HepG2 (cell line): ENCODE results near the gene NRSN2. TPM values are rescaled to one million over a fixed set of nuclear protein-coding genes. Genes with fewer than 3 reads are reported as not detected.

Experiments
- CC2D1A ChIP-seq: sonication (generic); formaldehyde crosslinking; IDR thresholded peaks from 2 replicates; pipeline ENCODE4 v1.8.1; 2023; ENCODE audit warnings: mild to moderate bottlenecking, missing genetic modification reagents
- DZIP1 ChIP-seq: sonication (generic); formaldehyde crosslinking; IDR thresholded peaks from 2 replicates; pipeline ENCODE4 v1.5.0; 2020; ENCODE audit warnings: mild to moderate bottlenecking, missing genetic modification reagents
- EHMT2 ChIP-seq: fragments of 200-600 bp; sonication (generic); IDR thresholded peaks from 2 replicates; pipeline ENCODE4 v1.7.0; 2017; ENCODE audit warnings: antibody characterized with exemption, low read depth, low read length, borderline replicate concordance
- HMGXB3 ChIP-seq: sonication (generic); formaldehyde crosslinking; IDR thresholded peaks from 2 replicates; pipeline ENCODE4 v1.4.0; 2020; ENCODE audit warnings: missing genetic modification reagents, borderline replicate concordance
- HNF1A ChIP-seq, 2 experiments: sonication (generic) in 1 of 2; formaldehyde crosslinking in 1 of 2; IDR thresholded peaks; 2 replicates each; pipeline versions ENCODE4 v1.4.0 to v1.6.1; 2016 to 2020; ENCODE audit warnings: borderline replicate concordance in 1 of 2, low read depth in 1 of 2, mild to moderate bottlenecking in 1 of 2, missing genetic modification reagents in 1 of 2
- RAD21 ChIP-seq: fragments of 450-650 bp; formaldehyde crosslinking; IDR thresholded peaks from 2 replicates; pipeline ENCODE4 v1.5.0; 2020; ENCODE audit warnings: mild to moderate bottlenecking
- REXO4 ChIP-seq: sonication (generic); formaldehyde crosslinking; IDR thresholded peaks from 2 replicates; pipeline ENCODE4 v1.8.0; 2022; ENCODE audit warnings: missing genetic modification reagents, mild to moderate bottlenecking, borderline replicate concordance
- SALL2 ChIP-seq: sonication (generic); formaldehyde crosslinking; IDR thresholded peaks from 2 replicates; pipeline ENCODE4 v1.8.1; 2023; ENCODE audit warnings: mild to moderate bottlenecking, missing genetic modification reagents, inconsistent platforms
- ZNF749 ChIP-seq: sonication (generic); formaldehyde crosslinking; IDR thresholded peaks from 2 replicates; pipeline ENCODE4 v1.8.0; 2022; ENCODE audit warnings: mild to moderate bottlenecking, missing genetic modification reagents, moderate library complexity, borderline replicate concordance
- ZSCAN9 ChIP-seq: IDR thresholded peaks from 2 replicates; pipeline ENCODE4 v1.6.1; 2016; ENCODE audit warnings: borderline replicate concordance
- polyA plus RNA-seq, 8 experiments: library from polyadenylated mRNA; depleted of rRNA in 3 of 8; stranded (reverse) in 7 of 8; unstranded in 1 of 8; fragments of >200 nt; fragmentation: Illumina TruSeq in 4 of 8; extraction: Trizol in 4 of 8; gene quantifications; 2 replicates each; pipeline versions ENCODE4 v1.2.1 to v1.2.3, GENCODE V29; 2011 to 2016; ENCODE audit warnings: low read depth in 4 of 8, missing spikeins in 1 of 8, mixed read lengths in 1 of 8; ENCODE audit not compliant: insufficient read depth in 1 of 8
- total RNA-seq, 5 experiments: library from RNA; depleted of rRNA; stranded (reverse); fragments of >200 nt; fragmentation: Illumina TruSeq; extraction: Trizol; gene quantifications; 2 replicates each; pipeline ENCODE4 v1.2.3, GENCODE V29; 2016; ENCODE audit warnings: low read depth in 1 of 5
- TF ChIP-seq, protein P1 (sequence below): sonication (generic); formaldehyde crosslinking; IDR thresholded peaks from 2 replicates; pipeline ENCODE4 v1.8.0; 2022; ENCODE audit warnings: missing genetic modification reagents, mild to moderate bottlenecking, inconsistent platforms, borderline replicate concordance
- TF ChIP-seq, protein P2 (sequence below): sonication (generic); formaldehyde crosslinking; IDR thresholded peaks from 2 replicates; pipeline ENCODE4 v1.5.0; 2020; ENCODE audit warnings: mild to moderate bottlenecking, missing genetic modification reagents

The NRSN2 gene
- total and polyA plus RNA-seq, 2 of the 13 experiments (the other 11 are each of a cell fraction or from before 2014, with no cell fraction given): 32.3 to 49.4 TPM

GRCh38 chr20:371755-372542 lies 25.0 kb downstream of the NRSN2 start (continued):
- TF ChIP-seq HNF1A (IDR thresholded peaks at IDR 0.05; ENCODE audit: low read depth) (peak; percentile 83), HNF1A (CRISPR knock-in tag; IDR thresholded peaks at IDR 0.05; ENCODE audit: borderline replicate concordance) (peak; percentile 96), ZSCAN9 (peak; percentile 94; the same call in 1 of the 2 replicates), HMGXB3 (CRISPR knock-in tag) (peak; percentile 94), EHMT2 (peak; percentile 73; the same call in 1 of the 2 replicates), DZIP1 (CRISPR knock-in tag) (no peak), CC2D1A (CRISPR knock-in tag) (no peak), REXO4 (CRISPR knock-in tag) (no peak), SALL2 (CRISPR knock-in tag) (peak; percentile 99), ZNF749 (peak; percentile 85; the same call in 1 of the 2 replicates), RAD21 (CRISPR knock-in tag) (peak; percentile 81)
- TF ChIP-seq, protein P1, sequence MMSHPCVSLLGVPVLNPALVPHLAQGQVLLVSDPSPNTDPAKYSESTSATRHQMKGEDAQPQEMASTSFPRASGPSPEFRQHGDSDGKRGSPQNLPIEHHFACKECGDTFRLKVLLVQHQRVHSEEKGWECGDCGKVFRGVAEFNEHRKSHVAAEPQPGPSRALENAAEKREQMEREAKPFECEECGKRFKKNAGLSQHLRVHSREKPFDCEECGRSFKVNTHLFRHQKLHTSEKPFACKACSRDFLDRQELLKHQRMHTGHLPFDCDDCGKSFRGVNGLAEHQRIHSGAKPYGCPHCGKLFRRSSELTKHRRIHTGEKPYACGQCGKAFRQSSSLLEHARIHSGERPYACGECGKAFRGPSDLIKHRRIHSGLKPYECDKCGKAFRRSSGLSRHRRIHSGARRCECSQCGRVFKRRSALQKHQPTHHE (CRISPR knock-in tag): peak; percentile 97; the same call in 1 of the 2 replicates
- TF ChIP-seq, protein P2, sequence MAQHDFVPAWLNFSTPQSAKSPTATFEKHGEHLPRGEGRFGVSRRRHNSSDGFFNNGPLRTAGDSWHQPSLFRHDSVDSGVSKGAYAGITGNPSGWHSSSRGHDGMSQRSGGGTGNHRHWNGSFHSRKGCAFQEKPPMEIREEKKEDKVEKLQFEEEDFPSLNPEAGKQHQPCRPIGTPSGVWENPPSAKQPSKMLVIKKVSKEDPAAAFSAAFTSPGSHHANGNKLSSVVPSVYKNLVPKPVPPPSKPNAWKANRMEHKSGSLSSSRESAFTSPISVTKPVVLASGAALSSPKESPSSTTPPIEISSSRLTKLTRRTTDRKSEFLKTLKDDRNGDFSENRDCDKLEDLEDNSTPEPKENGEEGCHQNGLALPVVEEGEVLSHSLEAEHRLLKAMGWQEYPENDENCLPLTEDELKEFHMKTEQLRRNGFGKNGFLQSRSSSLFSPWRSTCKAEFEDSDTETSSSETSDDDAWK (CRISPR knock-in tag): no peak
